GM19372 (cell line): ENCODE measurements around the gene KCNJ5.

Experiments used
- ATAC-seq: cut with Tn5 transposase; IDR thresholded peaks from one replicate; pipeline ENCODE4 v1.9.1; 2021; ENCODE audit warnings: mild to moderate bottlenecking, low read depth, moderate library complexity; ENCODE audit not compliant: unreplicated experiment

The KCNJ5 gene

DNA sequence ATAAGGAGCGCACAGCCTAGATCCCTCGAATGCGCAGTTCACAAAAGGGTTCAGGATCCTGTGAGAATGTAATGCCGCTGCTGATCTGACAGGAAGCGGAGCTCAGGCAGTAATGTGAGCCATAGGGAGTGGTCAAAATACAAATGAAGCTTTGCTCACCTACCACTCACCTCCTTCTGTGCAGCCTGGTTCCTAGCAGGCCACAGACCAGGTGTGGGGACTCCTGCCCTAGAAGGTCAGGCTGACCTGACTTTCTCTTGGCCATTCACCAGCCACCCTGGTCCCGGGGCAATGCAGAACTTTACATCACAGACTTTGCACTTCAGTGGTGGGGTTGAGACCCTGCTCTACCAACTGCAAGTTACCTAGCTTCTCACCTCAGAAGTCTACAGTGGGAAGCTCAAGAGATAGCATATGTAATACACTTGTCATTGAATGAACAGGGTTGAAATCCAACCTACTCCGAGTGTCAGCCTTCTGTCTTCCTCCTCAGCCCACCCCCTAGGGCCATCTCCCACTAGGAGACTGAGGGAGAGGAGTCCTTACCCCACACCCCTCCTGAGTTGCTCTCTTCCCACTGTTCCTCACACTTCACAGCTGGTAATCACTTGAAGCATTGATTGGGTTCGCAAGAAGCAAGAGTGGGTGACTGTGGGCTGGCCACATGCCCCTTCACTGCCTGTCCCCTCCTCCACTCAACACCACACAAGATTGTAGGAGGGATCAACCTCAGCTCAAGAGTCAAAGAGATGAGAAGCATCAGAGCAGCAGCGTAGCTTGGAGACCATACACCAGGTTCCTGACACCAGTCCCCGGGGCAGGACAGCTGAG, 22.1 kb upstream of the KCNJ5 start:
- no peak for ATAC-seq

DNA sequence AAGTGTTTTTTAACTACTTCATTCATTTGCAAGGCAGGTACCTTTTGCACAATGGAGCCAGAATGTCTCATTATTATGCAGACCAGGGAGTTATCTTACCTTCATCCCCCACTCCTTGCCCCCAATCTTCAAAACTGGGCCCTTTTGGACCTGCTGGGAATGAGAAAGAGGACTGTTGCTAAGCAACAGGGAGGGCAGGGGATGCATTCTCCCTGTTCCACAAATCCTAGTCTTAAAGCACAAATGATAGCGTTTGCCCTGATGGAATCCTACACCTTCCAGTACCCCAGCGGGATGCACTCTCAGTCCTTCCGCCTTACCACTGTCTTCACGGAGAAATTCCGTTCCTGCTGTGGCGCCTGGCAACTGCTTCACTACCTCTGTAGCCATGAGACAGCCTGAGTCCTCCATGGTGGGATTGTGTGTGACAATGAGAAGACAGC, 20.0 kb upstream of the KCNJ5 start:
- no peak for ATAC-seq

DNA sequence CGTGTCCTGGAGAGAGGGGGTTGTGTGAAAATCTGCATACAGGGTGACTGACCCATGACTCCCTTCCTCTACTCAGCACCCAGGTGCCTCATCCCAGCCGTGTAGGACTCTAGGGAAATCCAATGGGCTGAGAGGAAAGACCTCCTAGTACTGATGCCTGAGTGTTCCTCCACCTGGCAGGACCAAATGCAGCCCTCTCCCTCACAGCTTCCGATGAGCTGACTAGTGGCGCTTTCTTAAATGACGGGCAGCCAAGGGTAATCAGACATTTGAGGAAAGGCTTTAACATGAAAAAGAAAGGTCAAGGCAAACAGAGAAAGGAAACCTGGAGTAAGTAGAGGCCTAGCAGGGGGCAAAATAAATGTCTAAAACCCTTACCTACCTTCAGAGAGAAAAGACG, 19.1 kb upstream of the KCNJ5 start:
- no peak for ATAC-seq

DNA sequence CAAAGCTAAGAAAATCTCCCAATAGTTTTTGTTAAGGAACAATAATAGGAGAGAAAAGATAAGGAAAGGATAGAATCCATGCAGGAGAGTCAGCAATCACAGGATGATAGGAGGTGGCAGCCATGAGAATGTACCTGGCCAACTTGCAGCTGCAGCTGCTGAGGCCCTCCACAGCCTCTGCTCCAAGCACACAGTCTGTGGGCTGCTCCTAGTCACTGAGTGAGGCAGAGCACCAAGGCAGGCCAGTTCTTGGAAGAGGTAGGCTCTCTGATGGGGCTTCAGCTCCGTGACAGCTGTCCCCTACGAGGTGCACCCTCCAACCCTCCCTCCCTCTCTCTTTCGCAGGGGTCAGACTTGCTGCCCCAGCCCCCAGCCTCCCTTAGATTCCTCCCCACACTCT, 18.6 kb upstream of the KCNJ5 start:
- no peak for ATAC-seq

DNA sequence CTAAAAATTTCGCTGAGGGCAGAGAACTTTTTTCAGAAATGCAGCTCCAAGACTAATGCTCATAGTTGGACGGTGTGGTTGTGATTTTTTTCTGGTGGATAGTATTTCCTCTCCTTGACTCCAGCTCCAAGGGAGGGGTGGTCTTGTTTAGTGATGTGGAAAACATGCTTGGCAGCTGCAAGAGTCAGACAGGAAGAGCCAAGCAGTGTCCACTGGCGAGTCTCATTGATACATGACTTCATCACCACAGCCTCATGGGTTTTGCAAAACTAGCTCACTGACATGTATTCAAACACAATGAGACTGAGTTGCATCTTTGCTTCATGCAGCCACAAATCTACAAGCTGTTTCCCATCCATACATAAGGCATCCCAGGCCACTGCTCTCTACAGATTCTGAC, 16.7 kb upstream of the KCNJ5 start:
- ATAC-seq: no peak

DNA sequence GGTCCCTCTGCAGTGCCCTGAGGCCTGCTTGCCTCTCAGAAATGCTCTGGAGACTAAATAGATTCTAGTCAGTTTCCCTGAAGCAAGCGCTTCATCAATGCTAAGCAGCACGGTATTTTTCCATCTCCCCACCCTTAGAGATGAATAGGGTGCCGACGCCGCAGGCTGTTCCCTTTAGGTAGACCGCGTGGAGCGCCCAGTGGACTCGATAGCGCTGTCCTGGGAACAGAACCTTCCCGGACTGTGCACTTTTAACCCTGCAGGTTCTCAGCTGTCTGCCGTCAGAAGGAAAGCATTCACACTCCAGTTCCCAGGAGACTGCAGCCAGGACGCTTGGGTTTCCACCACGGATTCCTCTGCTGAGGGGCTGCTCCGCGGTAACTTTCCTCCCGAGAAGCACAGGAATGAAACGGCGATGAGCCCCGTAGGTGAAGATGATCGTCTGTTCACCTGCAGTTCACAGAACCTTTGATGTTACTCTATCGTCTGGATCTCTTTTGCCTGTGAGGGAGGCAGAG, 15.0 kb upstream of the KCNJ5 start:
- ATAC-seq: no peak

DNA sequence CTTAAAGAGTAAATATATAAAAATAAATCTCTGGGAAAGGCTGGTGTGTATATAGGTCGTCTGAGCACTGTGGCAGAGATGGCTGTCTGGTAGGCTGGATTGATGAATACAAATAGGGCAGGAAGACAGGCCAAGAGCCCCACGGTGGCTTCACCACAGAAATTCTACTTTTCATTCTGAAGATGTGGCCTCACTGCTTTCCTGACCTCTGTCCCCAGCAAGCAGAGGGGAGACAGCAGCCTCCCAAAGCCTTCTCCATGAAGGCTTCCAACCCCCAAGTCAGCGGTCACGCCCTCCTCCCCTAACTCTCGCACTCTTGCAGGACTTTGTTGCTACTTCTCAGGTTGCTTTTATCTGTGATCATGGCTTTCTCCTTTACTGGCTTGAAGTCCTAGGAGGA, 13.4 kb upstream of the KCNJ5 start:
- ATAC-seq: no peak

DNA sequence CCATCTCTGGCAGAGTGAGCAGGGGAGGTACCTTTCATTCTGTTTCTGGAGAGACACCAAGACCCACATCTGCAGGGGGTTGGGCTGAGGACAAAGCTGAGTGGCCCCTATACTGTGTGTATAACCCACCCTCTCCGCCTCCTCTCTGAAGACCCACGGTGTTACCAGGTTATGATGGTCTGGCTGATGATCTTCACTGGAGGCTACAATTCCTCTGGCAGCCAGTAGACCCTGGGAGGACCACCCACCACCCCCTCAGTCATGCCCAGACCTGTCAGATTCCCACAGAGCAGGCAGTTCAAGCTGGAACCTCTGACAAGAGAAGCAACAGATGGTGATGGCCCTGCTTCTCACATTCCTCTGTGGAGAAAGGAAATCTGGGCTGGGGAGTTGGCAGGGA, 12.7 kb upstream of the KCNJ5 start:
- no peak for ATAC-seq

DNA sequence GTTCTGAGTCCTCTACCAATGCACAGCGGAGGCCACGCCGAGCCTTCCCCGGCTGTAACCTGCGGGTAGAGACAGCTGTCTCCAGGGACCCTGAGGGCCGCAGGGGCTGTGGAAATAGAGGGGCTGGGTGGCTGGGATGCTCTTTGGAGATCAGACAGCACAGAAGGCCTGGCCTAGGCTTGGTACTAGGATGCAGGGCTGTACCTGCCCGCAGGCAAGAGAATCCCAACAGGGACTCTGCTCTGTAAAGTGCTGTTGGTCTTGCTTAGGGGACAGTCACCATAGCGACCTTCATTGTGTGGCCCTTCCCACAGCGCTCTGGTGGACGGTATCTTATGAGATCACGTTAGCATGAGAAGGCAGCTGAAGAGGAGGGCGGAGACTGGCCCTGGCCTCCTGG, 11.3 kb upstream of the KCNJ5 start:
- ATAC-seq: no peak

DNA sequence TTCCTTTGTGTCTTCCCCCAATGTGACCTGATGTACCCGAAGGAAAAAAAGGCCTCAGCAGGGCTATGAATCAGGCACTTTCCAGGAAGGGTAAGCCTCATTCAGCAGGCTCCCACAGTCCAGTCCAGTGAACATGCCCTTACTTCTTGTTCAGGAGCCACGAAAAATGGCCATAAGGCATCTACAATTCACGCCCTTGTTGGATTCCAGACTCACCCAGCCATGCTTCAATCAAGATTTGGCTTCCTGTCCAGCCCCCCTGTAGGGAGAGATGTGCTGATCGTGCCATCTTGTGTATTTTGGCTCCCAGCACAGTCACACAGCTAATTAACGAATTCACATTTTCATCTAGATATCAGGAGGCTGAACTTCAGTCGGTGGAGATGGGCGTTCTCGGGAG, 9.9 kb upstream of the KCNJ5 start:
- ATAC-seq: no peak

DNA sequence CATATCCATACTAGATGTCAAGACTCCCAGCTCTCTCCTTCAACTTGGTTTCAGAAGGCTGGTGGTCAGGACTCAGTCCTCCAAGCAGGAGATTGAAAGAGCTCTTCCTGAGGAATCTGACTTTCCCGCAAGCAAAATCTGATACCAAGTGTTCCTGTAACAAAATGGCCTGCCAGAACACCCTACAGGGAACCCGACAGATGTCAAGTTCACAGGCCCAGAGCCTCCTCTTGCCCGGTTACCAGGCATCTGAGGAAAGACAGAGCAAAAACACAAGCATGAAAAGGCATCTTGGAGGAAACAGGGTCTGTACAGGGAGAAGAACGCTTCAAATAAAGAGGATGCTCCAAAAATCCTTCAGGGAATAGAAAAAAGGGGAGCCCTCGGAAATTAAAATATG, 8.7 kb upstream of the KCNJ5 start:
- ATAC-seq: no peak

DNA sequence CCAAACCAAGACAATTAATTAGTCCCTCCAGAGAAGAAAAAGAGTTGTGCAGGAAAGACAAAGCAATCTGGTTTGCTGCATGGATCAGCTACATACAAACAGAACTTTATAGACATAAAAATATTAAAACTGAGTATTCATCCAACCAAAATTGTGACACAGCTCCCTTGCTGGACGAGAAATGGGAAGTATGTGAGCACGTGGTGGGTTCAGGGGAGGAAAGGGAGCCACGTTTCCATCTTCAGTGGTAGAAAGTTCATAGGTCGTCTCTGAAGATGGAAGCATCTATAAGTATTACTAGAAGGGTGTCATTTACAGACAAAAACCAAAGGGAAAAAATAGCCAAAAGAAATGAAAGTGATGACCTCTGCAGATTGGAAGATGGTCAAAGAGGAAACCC, 7.1 kb upstream of the KCNJ5 start:
- no peak for ATAC-seq

DNA sequence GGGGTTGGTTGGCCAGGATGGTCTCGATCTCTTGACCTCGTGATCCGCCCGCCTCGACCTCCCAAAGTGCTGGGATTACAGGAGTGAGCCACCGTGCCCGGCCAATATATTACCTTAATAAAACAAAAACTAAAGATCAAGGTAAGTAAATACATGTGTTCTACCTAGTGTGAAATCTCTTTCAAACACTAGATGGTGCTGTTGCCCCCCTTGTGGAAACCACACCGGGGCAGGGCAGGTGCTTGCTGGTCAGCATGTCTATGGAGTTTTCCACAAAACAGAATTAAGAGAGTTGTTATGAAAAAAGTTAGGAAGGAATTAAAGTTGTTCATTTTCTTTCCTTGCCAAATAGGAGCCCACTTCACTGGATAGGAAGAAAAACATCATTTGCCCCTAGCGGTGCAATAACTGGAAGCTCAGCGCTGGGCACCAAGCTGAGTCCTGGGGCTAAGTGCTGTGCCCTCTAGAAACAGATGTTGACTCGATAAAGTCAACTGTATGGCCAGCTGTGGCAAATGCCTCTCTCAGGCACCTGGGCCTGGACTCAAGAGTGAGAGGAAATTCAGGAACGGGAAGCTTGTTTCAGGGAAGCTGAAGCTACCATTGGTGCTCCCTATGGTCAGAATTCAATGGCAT, 6.3 kb upstream of the KCNJ5 start:
- ATAC-seq: peak; percentile 95

DNA sequence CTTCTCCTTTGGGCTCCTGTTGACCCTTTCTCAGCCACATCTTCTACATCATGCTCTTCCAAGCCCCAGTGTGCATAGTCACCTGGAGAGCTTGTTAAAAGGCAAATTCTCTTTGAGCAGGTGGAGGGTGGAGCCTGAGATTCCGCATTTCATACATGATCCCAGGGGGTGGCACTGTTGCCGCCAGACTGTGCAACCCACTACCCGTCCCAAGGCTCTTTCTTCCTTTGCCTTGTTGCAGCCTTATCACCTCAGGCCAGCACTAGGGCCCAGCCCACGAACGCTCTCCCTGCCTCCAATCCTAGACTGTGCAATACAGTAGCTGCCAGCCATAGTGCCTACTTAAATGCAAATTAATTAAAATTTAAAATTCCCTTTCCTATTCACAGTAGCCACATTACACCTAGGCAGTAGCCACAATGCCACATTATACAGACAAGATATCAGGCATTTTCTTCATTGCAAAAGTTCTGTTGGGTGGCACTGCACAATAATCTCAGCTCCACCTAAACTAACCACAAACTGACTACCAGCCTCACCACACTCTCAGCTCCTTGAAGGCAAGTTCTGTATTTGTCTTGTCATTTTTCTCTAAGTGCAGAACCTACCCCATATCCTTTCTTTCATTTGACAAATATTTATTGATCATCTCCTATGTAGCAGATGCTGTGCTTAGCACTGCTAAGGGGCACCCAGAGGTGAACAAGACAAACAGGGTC, 4.6 kb upstream of the KCNJ5 start:
- ATAC-seq: no peak

DNA sequence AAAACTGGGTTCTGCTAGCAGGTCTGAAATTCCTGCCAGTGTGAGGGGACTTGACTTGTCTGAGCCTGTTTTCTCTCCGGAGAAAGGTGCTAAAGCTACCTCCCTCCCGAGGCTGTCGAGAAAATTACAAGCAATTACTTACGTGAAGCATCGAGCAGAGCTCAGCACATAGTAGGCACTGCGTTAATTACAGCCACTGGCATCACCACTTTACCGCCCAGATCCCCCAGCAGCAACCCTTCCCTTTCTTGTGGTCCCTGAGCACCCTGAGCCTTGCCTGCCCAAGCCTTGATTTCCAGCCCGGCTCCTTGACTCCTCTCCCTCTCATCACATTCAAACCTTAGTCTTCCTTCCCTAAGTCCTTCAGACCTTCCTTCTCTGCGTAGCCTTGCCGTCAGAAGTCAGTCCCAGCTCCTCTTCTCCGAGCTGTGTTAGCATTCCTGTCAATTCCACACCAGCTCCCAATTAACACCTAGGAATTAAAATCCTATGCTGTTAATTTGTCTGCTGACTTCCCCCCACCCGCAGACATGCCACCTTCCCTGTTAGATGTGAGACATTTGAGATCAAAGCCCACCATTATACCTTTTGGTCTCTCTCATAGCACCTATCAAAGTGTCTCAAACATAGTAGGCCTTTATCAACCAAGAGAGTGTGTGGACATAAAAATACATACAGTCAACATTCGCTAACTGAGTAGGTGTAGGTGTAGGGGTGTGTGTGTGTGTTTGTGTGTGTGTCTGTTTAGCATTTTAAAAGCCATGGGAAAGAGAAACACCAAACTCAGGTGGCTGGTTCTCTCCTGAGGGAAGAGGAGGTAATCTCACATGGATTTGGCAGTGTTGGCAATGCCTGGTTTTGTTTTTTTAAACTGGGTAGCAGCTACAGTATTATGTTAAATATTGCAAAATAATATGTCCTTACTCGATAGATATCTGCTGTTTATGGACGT, 2.8 kb upstream of the KCNJ5 start:
- no peak for ATAC-seq

DNA sequence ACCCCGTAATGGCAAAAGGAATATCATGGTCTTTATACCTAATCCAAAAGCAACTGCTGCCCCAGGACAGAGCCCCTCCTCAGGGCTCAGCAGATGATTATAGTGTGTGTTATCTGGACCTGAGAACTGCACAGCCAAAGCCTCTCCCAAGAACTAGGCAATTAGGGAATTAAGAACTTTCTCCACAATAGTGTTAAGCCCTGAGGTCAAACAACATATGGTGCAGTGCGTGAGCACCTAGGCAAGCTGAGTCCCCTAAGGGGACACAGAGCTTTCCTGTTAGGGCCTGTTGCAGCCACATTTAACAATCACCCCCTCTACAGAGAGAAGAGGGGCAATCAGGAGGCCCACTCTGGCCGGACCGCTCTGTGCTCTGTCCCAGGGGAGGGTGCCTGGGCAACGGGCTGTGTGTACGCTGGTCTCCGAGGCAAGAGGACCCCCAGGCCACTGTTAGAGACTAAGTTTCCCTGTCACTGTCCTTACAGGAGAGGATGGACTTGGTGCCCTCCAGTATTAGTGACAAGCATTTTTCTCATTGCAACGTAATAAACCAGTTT, 1.4 kb upstream of the KCNJ5 start:
- no peak for ATAC-seq

DNA sequence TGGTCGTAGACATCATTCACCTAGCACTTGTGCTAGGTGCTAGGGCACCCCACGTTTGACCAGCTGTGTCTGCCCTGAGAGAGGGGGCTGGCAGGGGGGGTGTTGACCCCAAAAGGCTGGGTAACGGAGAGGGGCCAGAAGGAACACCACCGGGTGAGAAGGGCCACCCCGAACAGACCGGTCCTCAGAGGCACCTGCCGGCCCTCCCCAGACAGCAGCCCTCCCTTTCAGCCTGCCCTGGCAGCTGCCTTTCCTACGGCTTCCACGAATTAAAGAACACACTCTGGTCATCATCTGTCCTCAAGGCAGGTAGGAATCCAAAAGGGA, 977 bp upstream of the KCNJ5 start:
- no peak for ATAC-seq

DNA sequence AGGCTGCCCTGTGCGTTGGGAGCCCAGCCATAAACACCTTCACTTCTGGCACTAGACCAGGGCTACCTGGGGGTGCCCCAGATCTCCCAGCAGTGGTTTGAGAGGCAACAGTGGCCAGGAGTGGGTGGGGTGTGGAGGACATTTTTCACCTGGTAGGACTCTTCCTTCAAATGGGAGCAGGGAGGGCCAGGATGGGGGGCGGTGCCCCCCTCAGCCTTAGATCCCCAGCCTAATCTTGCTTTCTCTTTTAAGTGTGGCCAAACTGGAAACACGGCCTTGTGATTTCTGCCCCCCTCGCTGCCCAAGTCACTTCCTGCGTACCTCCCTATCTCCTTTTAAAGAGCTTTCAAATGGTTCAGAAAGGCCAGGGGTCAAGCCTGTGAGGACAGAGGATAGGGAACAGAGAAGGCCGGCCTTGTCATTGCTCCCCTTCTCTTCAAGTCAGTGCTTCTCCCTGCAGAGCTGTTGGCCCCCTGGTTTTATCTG, 800 bp downstream of the KCNJ5 start:
- no peak for ATAC-seq

DNA sequence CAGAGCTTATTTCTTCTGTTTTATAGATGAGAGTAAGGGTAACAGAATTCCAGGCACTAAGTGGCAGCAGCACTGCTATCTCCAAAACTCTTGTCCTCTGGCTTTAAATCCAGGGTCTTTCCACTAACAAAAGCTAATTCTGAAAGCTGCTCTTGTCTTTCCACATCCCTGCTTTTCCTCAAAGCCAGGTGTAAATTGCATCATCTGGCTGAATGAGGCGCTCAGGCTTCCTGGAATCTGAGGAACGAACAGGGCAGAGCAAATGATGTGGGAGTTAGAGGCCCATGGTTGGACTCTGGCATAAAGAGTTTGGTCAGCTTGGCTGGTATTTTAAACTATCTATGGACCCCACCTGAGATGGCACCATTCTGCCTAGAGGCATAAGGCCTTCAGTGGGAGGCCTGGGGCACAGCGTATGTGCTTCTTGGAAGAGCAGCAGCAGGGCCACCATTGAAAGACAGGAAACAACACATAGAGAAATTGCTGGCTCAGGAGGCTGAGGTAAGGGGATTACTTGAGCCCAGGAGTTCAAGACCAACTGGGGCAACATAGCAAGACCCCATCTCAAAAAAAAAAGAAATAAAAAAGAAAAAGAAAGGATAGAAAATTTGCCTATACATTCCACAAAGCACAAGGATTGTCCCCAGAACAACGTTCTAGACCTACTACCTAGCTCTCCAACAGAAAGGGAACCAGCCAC, 1.9 kb downstream of the KCNJ5 start:
- no peak for ATAC-seq
